HuH-7.5 (cell line): ENCODE data around the gene SPSB4.

ENCODE experiments used
- DNase-seq: peaks from one replicate; pipeline ENCODE4 v3.0.0; 2011; ENCODE audit warnings: low spot score

SPSB4 gene

GRCh38 chr3:141152801-141153678 is 101.9 kb downstream of the SPSB4 start:
- DNase-seq, result no peak

- no peak for DNase-seq
Observed at GRCh38 chr3:141153679-141153966, 102.5 kb downstream of the SPSB4 start.

- no peak for DNase-seq
Observed at GRCh38 chr3:141164852-141165251, 113.7 kb downstream of the SPSB4 start.

DNA sequence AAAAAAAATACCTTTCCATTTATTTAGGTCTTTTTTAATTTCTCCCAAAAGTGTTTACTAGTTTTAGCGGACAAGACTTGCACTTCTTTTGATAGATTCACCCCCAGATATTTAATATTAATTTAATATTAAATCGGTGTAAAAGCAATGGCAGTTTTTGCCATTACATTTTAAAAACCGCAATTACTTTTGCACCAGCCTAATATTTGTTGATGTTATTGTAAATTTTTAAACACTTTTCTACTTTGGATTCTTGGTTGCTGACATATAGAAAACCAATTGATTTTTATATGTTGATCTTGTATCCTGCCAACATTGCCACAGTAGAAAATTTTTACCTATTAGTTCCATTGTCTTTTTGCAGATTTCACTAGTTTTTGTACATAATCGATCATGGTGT is 116.5 kb downstream of the SPSB4 start:
- DNase-seq, result no peak

DNA sequence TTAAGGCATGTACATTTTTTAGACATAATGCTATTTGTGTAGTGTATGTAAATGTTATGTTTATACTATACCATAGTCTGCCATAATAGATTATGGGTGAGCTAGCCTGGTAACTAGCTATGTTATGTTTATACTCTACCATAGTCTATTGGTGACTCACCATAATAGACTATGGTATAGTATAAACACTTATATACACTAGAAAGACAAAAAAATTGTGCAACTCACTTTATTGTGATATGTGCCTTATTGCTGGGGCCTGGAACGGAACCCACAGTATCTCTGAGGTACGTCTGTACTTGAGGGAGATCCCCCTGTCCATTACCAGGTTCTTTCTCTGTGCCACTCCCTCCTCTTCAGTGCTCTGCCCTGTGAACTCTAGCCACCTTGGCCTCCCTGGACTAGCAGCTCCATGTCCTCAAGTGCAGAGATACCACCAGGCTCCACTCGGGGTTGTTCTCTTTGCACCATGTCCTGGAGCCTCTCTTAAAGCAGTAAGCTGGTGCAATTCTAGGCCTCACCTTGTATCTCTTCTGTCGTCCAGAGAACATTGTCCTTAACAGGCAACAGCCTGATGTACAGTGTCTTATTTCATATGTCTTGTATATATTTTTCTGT is 119.6 kb downstream of the SPSB4 start:
- no peak for DNase-seq

DNA sequence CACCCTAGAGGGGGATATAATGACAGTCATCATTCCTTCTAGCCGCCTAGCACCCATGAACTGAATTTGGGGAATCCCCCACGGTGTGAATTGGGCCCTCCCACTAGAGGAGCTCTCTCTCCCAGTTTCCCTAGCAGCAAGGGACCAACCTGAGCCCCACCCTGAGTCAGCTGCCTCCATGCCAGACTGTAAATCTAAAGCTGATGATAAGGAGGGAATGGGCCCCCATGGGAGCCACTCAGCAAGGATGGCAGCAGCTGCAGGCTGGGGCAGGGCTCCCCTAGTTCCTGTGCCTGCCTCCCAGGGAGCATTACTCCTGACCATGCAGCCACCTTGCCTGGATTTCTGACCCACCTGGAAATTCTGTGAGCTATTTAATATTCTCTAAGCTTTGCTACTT is 123.5 kb downstream of the SPSB4 start:
- DNase-seq, result no peak

GRCh38 chr3:141176775-141177174 is 125.6 kb downstream of the SPSB4 start:
- no peak for DNase-seq

DNA sequence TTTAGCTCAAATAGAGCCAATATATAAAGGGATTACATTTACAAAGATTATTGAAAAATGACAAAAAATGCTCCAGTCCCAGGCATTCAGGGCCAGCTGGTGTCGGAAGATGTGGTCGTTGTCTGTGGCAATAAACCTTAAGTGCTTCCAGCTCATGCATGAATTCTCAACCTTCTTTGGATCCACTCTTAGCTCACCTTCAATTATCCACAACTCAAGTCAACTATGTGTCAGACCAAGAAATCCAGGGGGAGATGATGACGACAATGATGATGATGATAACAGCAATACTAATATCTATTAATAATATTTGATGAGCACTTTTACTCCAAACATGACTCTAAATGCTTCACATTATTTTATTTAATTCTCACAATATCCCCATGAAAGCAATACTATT is 126.9 kb downstream of the SPSB4 start:
- no peak for DNase-seq

DNA sequence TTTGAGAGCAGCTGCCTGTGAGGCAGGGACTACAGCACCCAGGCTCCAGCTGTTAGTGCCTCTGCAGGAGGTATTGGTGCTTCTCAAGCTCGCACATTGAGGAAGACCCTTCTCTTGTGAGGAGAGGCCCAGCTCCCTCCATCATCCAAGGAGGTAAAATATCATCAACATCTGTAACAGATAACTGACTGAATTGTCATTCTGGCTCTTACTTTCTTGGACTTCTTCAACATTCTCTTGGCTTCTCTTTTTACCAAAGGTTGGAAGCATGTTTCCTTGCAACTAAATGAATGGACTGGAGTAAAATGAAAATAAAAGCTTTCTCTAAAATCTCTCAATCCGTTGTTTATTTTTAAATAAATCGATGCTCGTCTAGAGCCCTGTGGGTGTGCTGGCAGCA is 127.4 kb downstream of the SPSB4 start:
- DNase-seq, result no peak

GRCh38 chr3:141179983-141180382 is 128.8 kb downstream of the SPSB4 start:
- DNase-seq, result no peak

DNA sequence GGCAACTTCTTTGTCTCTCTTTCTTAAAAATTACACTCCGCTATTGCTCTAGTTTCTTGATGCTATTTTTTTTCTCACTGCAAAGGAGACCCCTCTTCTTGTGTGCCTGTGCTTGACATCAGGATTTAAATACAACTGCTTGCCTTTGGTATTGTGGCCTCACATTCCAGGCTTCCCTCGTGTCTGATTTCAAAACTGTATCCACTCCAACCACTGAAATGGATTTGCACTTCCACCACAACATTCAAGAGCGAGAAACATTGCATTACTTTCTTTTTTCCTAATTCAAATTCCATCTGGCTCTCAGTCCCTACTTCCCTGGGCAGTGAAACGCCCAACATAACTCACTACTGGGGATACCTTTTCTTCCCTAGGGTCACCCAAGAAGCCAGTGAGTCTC is 130.0 kb downstream of the SPSB4 start:
- no peak for DNase-seq

- no peak for DNase-seq
Observed at GRCh38 chr3:141181819-141182218, 130.7 kb downstream of the SPSB4 start.

GRCh38 chr3:141183606-141184005 is 132.5 kb downstream of the SPSB4 start:
- no peak for DNase-seq

GRCh38 chr3:141184430-141184829 is 133.3 kb downstream of the SPSB4 start:
- DNase-seq, result no peak

- DNase-seq, result no peak
Observed at GRCh38 chr3:141191097-141191749, 140.1 kb downstream of the SPSB4 start.

DNA sequence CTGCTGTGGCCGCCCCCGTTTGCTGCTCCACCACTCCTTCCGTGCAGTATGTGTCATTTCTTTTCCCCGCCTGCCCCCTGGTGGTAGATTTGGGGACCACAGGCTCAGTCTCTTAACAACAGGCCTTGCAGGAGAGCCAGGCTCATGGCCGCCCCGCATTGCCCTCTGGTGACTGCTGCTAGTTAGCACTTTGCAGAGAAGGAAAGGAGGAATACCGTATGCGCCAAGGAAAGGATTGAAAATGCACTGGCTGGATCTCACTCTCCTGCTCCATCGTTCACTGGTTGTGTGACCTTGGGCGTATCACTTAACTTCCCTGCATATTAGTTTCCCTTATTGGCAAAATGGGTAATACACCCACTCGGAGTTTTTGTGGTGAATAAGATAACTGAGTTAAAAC is 141.2 kb downstream of the SPSB4 start:
- DNase-seq, result peak; percentile 30

DNA sequence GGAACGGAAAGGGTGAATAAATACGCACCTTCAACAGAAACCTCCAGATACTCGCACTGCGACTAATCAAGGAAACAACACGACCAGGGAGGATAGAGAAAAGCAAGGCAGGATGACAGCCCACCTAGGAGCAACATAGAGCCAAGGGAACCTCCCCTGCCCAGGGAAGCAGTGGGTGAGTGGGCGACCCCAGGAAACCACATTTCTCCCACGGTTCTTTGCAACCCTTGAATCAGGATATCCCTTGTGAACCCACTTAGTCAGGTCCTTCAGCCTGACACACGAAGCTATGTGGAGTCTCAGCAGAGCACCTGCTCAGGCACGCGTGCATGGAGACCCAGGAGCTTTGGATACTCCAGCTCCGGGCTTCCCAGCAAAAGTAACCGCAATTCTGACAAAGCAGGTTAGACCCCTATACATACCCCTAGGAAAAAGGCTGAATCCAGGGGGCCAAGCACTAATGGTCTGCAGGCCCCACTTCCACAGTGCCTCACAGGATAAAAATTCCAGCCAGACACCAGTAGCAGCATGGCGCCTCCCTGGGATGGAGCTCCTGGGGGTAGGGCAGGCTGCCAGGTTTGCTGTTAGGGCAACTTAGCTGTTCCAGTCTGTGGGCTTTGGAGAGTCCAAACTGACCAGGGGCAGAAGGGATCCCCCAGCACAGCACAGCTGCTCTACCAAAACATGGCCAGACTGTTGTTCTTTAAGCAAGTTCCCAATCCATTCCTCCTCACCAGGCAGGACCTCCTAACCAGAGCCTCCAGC is 142.1 kb downstream of the SPSB4 start:
- no peak for DNase-seq
